ENCODE data around the gene CGREF1. TPM values are rescaled to one million over a fixed set of nuclear protein-coding genes. Genes with fewer than 3 reads are reported as not detected.

The CGREF1 gene
- total RNA-seq, 1 experiment from 2014 or later = 18.7 TPM

DNA sequence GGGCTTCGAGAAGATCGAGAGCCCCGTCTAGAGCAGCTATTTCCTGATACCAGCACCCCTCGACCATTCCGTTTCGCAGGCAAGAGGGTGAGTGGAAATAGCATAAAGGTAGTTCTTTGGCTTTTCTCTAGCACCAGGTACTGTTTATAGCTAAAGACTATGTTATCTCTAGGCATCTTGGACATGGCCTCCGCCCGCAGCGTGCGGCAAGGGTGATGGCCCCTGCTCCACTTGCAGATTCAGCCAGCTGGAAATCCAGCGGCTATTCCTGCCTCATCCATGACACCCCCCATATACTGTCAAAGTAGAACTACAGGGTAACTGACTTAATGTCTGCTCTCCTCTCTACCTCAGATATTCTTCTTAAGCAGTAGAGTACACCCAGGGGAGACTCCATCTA lies 64.2 kb downstream of the CGREF1 start:
- no peaks in the 10 kb centered on the region for H3F3A ChIP-seq (ENCODE audit: low read length, unreplicated experiment)
- DNase-seq (no peak), ATAC-seq (no peak)
- H3K4me1 ChIP-seq (ENCODE audit: insufficient read depth, low read length) = peaks cover 8% of the 10 kb centered on the region; the same call in 1 of the 2 replicates
- H3K4me3 ChIP-seq (ENCODE audit: low read length) = no peak overlapping the region
- no peaks in the 10 kb centered on the region for H3K9me3 ChIP-seq (ENCODE audit: low read length)
- H3K27me3 ChIP-seq (ENCODE audit: low read length) = no peaks in the 10 kb centered on the region
- POLR2A ChIA-PET (ENCODE audit: unreplicated experiment) = no interaction called here
- no peaks in the 10 kb centered on the region for H3K9me2 ChIP-seq (replicated peaks; ENCODE audit: low read length)
- H2AFZ ChIP-seq (ENCODE audit: low read length) = no peak overlapping the region
- no peaks in the 10 kb centered on the region for H3K36me3 ChIP-seq (ENCODE audit: low read depth, low read length)
- no peak for TF ChIP-seq EZH2phosphoT487 (IDR thresholded peaks at IDR 0.05; ENCODE audit: borderline replicate concordance, low read length)
- TF ChIP-seq CTCF (conservative IDR thresholded peaks at IDR 0.05; ENCODE audit: low read depth, low read length) = no peak
- no peak for TF ChIP-seq EZH2 (IDR thresholded peaks at IDR 0.05; ENCODE audit: low read length, unreplicated experiment)
- H3K9ac ChIP-seq (ENCODE audit: low read length) = no peak overlapping the region
- intact Hi-C loops (cut with micrococcal nuclease) = no loop called here
- H3K4me2 ChIP-seq (ENCODE audit: low read length) = no peak overlapping the region
- no peaks in the 10 kb centered on the region for H4K20me1 ChIP-seq (ENCODE audit: low read length)
- H3K79me2 ChIP-seq (ENCODE audit: low read length) = no peaks in the 10 kb centered on the region
- no TSS peak for BruUV-seq (replicated peaks)
- no peak overlapping the region for H3K27ac ChIP-seq (ENCODE audit: low read length)
- CTCF ChIA-PET = no interaction called here

GRCh38 chr2:27053776-27054175 lies 65.2 kb downstream of the CGREF1 start:
- no peaks in the 10 kb centered on the region for H3F3A ChIP-seq (ENCODE audit: low read length, unreplicated experiment)
- DNase-seq (no peak), ATAC-seq (no peak)
- H3K9ac ChIP-seq (ENCODE audit: low read length) = no peak overlapping the region
- no peaks in the 10 kb centered on the region for H3K27me3 ChIP-seq (ENCODE audit: low read length)
- intact Hi-C loops (cut with micrococcal nuclease) = no loop called here
- CTCF ChIA-PET = no interaction called here
- TF ChIP-seq CTCF (conservative IDR thresholded peaks at IDR 0.05; ENCODE audit: low read depth, low read length) (no peak), EZH2phosphoT487 (IDR thresholded peaks at IDR 0.05; ENCODE audit: borderline replicate concordance, low read length) (no peak), EZH2 (IDR thresholded peaks at IDR 0.05; ENCODE audit: low read length, unreplicated experiment) (no peak)
- H3K9me3 ChIP-seq (ENCODE audit: low read length) = no peaks in the 10 kb centered on the region
- H3K36me3 ChIP-seq (ENCODE audit: low read depth, low read length) = no peaks in the 10 kb centered on the region
- H3K4me3 ChIP-seq (ENCODE audit: low read length) = no peak overlapping the region
- no peaks in the 10 kb centered on the region for H4K20me1 ChIP-seq (ENCODE audit: low read length)
- no peaks in the 10 kb centered on the region for H3K79me2 ChIP-seq (ENCODE audit: low read length)
- H3K4me1 ChIP-seq (ENCODE audit: insufficient read depth, low read length) = peaks cover 17% of the 10 kb centered on the region
- no peak overlapping the region for H2AFZ ChIP-seq (ENCODE audit: low read length)
- no TSS peak for BruUV-seq (replicated peaks)
- no peaks in the 10 kb centered on the region for H3K9me2 ChIP-seq (replicated peaks; ENCODE audit: low read length)
- H3K4me2 ChIP-seq (ENCODE audit: low read length) = no peak overlapping the region
- POLR2A ChIA-PET (ENCODE audit: unreplicated experiment) = interaction anchor here (0.7 kb wide), 1 partner anchor 9 kb away, joined by 4 read pairs; no protein-coding TSS in a partner anchor
- H3K27ac ChIP-seq (ENCODE audit: low read length) = no peak overlapping the region

- DNase-seq = no peak
- Histone ChIP-seq H3K27ac (ENCODE audit: low read length) (no peak overlapping the region), H4K20me1 (ENCODE audit: low read length) (no peaks in the 10 kb centered on the region), H3K9me2 (replicated peaks; ENCODE audit: low read length) (no peaks in the 10 kb centered on the region), H3K4me2 (ENCODE audit: low read length) (no peak overlapping the region), H3K9ac (ENCODE audit: low read length) (no peak overlapping the region), H3K4me3 (ENCODE audit: low read length) (no peak overlapping the region), H3K79me2 (ENCODE audit: low read length) (no peaks in the 10 kb centered on the region), H3K9me3 (ENCODE audit: low read length) (no peaks in the 10 kb centered on the region), H3K4me1 (ENCODE audit: insufficient read depth, low read length) (peaks cover 17% of the 10 kb centered on the region), H3F3A (ENCODE audit: low read length, unreplicated experiment) (no peaks in the 10 kb centered on the region), H3K27me3 (ENCODE audit: low read length) (no peaks in the 10 kb centered on the region), H3K36me3 (ENCODE audit: low read depth, low read length) (no peaks in the 10 kb centered on the region), H2AFZ (ENCODE audit: low read length) (no peak overlapping the region)
- BruUV-seq (replicated peaks) = no TSS peak
- no peak for ATAC-seq
- intact Hi-C loops (cut with micrococcal nuclease) = no loop called here
- ChIA-PET POLR2A (ENCODE audit: unreplicated experiment) (interaction anchor here (0.7 kb wide), 2 partner anchors 9 to 76 kb away, joined by 3 to 4 read pairs; no protein-coding TSS in a partner anchor), CTCF (no interaction called here)
- TF ChIP-seq EZH2phosphoT487 (IDR thresholded peaks at IDR 0.05; ENCODE audit: borderline replicate concordance, low read length) (no peak), CTCF (conservative IDR thresholded peaks at IDR 0.05; ENCODE audit: low read depth, low read length) (no peak), EZH2 (IDR thresholded peaks at IDR 0.05; ENCODE audit: low read length, unreplicated experiment) (no peak)
These were observed 65.6 kb downstream of the CGREF1 start for GRCh38 chr2:27053321-27053720.

Measured in PC-3 (cell line).